Femur (tissue), 1 donor: ENCODE results near the gene MYOZ3.

ENCODE experiments used
- DNase-seq: peaks from one replicate; pipeline ENCODE4 v3.0.0-alpha.2; 2017

MYOZ3 gene, protein sequence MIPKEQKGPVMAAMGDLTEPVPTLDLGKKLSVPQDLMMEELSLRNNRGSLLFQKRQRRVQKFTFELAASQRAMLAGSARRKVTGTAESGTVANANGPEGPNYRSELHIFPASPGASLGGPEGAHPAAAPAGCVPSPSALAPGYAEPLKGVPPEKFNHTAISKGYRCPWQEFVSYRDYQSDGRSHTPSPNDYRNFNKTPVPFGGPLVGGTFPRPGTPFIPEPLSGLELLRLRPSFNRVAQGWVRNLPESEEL

DNA sequence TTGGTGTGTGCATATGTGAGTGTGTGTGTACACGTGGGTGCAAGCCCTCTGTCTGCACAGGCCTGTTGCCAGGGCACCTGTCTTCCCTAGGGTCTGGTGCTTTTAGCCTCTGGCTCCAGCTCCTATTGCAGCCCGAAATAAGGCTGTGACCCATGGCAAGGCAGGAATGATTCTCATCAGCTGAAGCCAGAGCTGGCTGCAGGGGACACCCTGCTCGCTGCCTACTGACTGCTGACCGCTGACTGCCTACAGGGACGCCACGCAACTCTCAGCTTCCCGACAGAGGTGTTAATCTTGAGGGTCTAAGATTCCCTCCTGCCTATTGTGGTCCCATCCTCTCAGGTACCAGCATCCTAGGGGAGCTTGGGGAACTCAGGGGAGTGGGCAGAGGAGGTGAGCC, at the start of gene MYOZ3:
MYOZ3 (plus strand) TSS at position 166 of the 400 bp plus-strand sequence. CDS start 1,691 bp downstream, outside the sequence.
- no peak for DNase-seq

DNA sequence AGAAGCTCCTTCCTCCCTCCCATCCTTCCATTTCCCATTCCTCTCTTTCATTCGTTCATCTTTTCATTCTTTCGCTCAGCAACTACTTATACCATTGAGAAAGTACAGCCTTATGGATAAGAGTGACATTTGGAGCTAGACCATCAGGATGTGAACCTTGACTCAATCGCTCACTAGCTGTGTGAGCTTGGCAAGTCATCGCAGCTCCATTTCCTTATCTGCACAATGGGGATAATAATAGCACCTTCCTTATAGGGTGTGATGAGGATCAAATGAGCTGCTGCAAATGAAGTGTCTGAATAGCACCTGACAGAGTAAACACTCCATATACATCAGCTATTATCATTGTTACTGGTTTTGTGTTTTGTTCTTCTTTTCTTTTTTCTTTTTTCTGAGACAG, 48.6 kb upstream of the MYOZ3 start:
- DNase-seq: no peak

DNA sequence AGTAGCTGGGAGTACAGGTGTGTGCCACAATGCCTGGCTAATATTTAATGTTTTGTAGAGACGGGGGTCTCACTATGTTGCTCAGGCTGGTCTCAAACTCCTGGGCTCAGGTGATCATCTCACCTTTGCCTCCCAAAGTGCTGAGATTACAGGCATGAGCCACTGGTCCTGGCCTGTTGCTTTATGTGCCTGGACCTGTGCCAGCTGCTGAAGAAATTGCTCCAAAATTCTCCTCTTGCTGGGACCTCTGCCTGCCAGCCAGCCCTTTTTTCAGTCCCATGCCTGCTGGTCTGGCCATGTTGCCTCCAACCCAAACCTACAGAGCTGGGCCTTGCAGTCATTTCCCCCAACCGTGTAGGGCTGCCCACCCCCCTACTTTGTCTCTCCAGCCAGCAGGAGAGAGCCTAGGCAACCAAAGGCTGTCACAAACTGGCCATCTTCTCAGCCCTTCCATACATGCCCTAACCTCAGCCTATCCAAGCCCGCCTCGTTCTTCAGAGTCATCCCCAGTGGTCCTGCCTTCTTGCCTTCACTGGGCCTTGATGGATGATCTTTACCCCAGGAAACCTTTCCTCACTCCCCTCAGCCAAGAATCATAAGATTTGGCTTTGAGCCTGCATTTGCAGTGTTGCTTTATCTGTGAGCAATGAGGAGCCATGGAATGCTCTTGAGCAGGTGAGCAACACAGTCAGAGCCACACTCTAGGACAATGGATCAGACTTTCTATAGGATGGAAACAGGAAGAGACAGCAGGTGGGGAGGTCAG, 48.0 kb upstream of the MYOZ3 start:
- no peak for DNase-seq

DNA sequence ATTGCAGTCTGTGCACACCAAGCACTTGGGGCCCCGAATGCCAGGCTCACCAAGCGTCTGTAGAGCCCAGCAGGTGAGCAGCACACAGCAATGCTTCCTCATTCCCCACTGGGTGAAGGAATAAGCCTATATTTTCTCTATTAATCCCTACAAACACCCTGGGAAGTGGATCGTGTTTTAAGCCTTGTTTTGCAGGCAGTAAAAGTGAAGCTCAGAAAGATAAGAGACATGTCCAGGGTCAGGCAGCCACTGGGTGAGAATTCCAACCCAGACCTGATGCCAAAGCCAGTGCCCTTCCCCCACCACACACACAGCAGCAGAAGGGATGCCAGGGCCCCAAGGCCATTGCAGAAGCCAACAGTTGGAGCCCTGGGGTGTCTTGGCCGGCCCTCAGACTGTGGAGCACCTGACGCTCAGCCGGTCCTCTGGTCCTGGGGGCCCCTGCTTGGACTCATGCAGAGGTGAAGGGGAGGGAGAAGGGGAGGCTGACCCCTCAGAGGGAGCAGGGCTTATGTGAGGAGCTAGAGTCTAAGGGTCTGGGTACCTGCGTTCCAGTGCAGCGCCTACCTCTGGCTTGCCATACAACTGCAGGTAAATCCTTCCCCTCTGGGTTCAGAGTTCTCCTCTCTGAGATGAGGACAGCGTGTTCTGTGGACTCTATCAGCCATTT, 46.9 kb upstream of the MYOZ3 start:
- no peak for DNase-seq

DNA sequence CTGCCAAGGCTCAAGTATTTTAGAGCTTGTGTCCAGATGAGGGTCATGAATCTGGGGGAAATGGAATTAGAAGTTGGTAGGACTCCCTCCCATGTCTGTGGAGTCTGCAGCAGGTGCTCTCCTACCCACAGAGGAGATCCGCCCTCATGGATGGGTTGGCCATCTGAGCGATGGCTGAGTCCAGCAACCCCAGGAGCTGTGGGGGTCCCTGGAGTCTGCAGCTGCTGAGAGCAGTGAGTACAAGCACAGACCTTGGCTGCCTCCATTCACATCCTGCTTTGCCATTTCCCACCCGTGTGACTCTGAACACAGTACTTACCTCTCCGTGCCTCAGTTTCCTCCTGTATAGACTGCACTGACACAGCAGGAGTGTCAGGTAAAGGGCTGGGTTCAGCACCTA, 46.4 kb upstream of the MYOZ3 start:
- DNase-seq: no peak

DNA sequence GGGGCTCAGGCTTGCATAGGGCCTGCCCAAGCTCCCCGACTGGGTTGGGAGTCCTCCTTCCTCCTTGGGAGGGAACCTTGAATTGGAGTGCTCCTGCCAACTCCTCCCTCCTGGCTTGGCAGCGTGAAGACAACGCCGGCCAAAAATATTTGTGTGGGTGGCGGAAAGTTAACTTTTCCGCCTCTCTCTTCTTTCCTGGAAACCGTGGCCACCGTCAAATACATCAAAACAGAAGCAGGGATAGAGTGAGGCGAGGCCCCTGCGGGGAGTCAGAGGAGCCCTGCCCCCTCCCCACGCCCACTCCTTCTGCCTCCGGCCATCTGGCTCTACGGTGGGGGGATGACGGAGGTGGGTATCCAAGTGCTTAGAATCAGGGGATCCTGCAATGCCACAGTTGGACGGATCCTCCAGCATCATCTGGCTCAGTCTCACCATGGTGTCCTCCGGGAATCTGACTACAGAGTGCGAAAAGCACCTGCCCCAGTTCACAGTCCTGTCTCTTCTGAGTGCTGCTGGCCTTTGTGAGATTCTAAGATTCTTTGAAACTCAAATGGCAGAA, 45.8 kb upstream of the MYOZ3 start:
- DNase-seq: peak; percentile 89

DNA sequence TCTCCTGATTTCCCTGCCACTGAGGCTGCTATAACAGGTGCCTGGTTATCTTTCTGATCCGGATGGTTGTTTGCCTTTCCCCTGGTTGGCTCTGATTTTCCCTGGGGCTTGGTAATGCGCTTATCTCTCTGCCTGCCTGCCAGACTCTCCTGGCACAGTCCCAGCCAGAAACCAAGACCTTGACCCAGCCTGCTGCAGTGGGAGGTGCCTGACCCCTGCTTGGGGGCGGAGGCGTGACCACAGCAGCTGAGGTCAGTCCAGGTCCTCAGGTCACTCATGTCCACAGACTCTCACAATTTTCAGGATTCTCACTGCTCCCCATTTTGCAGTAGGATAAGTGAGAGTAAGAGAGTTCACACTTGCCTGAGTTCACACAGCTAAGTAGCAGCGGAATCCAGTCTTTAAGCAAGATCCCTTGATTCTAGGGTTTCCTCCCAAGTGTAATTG, 45.0 kb upstream of the MYOZ3 start:
- DNase-seq: no peak

DNA sequence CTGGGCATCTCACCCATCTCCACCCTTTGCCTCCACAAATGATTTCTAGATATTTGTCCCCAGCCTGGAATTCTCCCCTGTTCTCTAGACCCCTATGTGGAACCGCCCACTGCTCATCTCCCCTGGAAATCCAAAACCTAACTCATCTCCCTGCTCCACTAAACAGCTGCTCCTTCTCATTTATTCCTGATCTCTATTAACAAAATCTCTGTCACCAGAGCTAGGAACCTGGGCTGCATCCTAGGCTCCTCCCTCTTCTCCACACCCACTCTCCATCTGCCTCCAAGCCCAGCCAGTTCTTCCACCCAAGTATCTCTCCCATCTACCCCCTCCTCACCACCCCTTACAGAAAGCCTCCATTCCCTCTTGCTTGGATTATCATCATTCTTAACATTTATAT, 44.5 kb upstream of the MYOZ3 start:
- no peak for DNase-seq

DNA sequence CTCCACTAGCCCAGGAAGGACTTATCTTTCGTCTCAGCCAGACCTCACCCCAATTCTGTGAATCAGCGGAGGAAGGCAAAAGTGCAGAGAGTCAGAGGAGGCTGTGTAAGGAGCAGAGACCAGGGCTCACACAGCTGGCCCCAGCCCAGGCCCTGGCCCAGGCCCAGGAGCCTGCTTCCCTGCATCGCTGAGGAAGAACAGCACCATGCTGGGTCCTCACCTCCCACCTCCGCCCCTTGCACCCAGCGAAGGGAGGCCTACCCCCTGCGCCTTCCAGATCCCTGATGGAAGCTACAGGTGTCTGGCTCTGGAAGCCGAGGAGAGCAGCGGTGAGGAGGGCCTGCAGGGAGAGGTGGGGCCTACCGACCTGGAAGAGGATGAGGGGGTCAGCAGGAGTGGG, 42.9 kb upstream of the MYOZ3 start:
- DNase-seq: no peak

DNA sequence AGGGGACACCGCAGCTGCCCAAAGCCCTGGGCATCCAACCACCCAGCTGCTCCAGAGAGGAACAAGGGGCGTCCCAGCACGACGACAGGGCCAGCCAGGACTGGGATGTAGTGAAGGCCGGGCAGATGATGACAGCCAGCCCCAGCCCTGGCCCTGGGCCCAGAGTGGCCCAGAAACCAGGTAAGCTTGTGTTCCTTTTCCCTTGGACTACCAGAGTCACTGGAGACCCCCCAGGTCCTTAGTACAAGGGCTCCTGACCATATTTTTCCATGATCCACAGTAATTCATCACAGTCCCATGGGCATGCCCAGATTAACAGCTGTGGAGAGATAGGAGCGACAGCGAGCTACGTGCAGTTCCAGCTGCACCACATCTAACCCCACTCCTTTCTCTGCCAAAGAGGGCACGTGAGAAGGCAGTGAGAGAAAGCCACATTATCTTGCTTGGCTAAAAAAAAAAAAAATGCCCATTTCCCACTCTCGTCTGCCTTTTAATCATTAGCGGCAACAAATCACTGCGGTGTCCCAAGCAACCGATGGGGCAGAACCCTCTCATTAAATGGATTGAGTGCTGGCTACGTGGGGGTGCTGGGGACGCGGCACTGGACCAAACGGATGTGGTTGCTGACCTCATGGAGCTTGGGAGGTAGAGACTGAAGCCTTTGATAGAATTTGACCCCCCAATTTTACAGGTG, 42.3 kb upstream of the MYOZ3 start:
- no peak for DNase-seq

DNA sequence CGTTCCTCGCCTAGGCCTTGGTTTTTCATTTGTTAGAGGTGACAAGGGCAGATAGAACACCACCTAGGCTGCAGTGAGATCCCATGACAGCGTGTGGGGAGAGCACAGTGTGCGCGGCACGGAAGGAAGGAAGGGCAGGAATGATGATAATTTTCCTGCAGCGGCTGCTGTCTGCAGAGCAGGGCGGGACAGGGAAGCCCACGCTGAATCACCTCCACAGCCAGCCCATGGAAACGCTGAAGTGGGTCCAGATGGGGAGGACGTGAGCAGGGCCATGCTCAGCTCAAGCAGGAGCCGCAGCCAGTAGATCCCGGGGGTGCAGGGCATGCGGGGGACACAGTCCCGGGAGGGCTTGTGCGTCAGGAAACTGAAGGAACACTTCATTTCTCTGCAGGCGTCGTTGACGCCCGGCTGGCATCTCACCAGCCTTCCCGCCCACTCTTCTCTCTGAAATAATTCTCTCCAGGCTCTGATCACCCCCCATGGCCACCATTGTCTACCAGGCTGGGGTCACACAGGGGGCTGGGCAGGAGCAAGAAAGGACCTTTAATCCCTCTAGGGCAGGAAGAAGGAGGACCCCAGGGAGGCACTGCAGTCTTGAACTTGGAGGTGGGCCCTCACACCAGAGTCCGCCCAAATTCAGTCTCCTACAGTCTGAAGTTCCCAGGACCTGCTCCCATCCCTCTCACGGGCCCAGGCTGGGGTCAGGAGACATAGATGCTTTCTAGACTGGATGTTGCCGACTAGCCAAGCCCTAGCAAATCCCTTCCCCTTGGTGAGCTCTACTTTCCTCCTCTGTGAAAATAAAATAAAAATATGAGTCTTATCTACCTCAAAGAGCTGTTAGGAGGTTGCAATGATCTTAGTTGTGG, 41.5 kb upstream of the MYOZ3 start:
- DNase-seq: peak; percentile 74

DNA sequence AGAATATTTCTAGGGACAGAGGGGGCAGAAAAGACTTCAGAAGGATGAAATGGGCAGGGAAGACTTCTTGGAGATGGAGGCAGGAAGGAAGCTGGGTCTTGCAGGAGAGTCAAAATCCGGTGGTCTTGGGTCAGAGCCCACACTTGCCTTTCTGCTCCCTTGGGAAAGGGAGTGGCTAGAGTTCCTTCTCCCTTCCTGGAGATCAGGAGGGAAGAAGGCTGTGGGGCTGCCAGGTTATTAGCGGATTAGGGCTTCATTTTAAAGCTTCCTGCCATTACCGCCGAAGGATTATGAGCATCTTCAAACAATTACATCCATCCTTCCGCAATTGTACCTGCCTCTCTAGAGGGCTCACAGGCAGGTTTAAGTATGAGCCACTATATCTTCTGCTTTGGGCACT, 39.8 kb upstream of the MYOZ3 start:
- DNase-seq: no peak

DNA sequence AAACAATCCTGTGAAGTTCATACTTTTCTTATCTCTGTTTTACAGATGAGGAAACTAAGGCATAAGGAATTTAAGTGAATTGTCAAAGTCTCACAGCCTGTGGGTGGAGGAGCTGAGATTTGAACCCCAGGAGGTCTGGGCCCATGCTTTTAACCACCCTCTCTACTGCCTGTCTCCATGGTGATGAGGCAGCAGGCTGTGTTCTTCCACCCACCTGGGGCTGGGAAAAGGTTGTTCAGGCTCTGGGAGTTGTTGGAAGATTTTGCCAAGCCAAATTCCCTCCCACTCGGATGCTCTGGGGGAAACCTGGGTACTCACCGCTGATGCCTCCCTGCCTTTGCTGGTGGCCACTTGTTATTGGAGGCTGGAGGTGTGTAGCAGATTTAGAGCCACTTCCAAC, 38.9 kb upstream of the MYOZ3 start:
- no peak for DNase-seq

DNA sequence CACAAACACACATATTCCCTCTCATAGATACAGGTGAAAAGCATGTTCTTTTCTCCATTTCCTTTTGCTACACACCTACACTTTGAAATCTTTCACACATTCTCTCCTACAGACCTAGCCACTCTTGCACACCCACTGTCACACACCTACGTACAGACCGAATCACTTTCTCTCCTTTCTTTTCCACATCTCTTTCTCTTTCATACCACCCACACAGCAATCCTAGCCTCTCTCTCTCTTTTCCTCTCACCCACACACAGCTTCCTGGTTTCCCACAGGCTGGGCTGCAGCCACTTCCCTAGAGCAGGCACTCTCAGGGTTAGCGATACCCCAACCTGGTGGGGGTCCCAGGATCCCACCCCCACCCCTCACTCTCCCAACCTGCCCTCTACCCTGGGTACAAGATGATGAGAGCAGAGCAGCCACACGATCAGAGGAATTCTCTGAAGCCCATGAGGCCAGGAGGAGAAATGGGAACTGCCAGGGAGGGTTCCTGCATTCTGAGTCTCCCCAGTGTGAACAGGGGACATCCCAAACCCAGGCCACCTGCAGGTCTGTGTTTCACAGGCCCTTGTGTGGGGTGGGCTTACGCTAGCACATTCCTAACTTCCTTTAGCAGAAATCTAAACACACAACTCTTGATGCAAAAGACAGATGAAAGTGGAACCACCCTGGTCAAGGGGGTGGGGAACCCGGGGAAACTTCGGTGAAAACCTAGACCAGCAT, 37.7 kb upstream of the MYOZ3 start:
- no peak for DNase-seq

DNA sequence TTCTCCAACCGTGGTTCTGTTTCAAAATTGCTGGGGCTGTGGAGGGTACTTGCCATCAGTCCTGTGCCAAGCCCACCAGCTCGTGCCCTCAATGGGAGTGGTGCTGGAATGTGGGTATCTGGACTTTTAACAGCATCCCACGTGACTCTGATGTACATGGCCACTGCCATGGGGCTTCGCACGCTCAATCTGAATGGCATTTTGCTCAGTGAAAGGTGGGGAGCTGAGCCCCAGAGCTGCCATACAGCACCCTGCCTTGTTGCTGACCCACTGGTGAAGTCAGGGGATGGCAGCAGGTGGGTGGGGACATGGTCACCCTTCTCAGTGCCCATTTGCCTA, 37.2 kb upstream of the MYOZ3 start:
- DNase-seq: no peak

DNA sequence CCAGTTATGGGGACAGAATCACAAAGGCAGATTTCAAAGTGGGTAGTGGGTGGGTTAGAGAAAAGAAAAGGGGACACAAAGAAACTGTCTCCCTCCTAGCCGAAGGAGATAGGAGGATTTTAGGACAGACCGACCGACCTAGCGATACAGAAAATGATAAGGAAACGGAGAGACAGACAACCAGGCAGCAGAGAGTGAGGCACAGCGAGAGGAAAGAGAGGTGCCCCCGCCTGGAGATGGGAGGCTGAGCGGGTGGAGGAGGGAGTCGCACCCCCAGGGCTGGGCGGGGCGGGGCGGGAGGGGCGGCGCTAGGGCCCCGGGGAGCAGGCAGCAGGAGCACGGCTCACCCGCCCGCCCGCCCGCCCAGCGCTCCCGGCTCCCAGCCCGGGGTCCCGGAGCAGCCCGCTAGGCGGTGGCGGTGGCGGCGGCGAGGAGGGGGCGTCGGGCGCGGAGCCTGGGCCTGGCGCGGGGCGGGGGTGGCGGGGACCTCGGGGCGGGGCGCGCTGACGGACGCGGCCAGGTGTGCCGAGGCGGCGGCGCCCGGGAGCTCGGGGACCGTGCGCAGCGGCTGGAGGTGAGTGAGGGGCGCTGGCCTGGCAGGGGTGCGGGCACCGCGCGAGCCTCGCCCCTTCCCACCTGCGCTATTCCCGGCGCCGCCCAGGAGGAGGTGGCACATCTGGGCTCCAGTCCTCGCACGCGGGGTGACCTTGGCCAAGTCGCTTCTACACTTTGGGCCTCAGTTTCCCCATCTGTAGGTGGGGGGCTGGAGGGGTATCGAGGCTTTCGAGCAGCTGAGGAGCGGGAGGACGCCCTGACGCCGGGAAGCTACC, 36.5 kb upstream of the MYOZ3 start:
- DNase-seq: peak; percentile 66

DNA sequence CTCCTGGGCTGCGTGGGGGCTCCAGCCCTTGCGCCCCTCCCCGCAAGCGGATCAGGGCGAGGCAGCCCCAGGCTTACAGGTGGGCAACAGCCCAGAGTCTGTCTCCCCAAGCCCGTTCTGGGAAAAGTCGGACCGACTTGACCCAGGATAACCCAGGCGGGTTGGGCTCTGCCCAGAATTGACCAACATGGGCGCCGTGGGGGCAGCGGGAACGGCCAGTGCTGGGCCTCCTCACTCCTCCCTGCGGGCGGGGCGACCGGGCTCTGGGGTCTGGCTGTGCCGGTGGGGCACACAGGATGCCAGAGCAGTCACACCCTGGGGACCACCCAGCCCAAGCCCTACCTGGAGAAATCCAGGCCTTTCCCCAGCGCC, 35.9 kb upstream of the MYOZ3 start:
- no peak for DNase-seq

DNA sequence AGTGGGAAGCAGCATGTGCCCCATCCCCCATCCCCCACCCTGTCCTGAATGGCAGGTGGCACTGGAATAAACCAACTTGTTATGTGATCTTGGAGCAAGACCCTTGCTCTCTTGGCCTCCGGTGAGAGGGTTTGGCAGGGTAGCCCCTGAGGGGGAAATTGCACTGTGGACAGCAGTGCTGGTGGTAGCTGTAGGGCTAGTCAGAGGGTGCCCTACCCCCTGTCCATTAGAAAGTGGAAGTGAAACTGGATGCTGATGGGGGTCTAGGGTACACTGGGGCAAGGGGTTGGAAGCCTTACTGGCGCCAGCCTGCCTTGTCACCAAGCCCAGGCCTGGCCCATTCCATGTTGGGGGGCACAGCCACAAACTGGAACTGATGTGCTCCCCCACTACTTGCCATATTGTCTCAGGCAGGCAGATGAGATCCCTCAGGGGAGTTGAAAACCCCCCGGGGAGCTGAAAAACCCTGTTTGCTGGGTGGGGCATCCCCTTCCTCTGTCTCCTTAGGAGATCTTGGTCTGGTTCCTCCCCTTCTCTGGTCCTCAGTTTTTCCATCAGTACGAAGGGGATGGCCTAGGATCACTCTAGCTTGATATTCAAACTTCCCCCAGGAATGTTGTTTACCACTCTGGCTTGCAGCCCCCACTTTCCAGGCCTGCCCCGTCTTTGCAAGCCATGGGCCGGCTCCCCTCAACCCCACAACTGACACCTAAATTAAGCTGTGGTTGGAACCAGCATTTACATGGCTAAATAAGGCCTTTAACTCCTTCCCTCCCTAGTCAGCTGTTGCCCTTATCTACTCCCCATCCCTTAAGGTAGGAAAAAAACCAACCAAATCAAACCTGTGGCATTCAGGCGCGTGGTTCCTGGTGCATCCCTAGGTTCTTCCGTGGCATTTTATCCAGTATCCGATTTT, 35.0 kb upstream of the MYOZ3 start:
- no peak for DNase-seq

DNA sequence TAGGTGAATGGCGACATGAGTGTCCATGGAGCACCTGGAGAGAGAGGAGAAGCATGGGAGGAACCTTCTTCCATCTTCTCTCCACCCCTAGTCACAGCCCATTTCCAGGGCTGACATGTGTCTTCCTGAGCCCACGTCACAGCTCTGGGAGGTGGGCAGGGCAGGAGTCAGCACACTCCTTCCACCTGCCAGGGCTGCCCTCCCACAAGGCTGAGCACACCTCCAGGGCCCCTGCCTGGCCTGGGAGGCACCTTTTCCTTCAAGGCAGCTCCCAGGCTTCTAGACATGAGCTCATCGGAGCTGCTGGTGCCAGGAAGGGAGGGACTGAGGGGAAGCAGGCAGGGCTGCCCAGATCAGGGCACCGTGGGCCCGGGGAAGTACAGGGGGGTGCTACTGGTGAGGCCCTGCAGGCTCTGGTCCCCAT, 34.2 kb upstream of the MYOZ3 start:
- no peak for DNase-seq
